ENCODE measurements around the gene ASB2.
A peak's percentile ranks its signal among the peaks of the same experiment; 100 is the strongest.

The ASB2 gene

DNA sequence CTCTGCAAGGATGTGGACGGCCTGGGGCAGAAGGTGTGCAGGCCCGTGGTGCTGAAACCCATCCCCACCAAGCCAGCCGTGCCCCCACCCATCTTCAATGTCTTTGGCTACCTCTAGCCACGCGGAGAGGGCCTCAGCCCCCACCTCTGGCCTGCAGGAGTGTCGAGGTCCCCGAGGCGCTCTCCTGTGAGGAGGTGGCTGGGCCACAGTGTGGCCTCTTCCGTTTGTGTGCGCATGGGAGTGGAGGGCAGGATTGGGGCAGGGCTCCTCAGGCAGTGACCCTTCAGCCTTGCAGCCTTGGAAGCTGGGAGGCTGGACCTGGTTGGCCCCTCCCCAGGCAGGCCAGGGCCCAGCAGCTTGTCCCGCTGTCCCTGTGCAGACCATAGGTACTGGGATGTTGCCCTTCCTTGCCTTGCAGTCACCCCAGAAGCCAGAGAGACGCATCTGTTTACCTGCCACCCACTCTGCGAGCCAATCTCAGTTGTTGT lies 47.3 kb downstream of the ASB2 start:
- no peak for DNase-seq (ENCODE audit: low read depth)

DNA sequence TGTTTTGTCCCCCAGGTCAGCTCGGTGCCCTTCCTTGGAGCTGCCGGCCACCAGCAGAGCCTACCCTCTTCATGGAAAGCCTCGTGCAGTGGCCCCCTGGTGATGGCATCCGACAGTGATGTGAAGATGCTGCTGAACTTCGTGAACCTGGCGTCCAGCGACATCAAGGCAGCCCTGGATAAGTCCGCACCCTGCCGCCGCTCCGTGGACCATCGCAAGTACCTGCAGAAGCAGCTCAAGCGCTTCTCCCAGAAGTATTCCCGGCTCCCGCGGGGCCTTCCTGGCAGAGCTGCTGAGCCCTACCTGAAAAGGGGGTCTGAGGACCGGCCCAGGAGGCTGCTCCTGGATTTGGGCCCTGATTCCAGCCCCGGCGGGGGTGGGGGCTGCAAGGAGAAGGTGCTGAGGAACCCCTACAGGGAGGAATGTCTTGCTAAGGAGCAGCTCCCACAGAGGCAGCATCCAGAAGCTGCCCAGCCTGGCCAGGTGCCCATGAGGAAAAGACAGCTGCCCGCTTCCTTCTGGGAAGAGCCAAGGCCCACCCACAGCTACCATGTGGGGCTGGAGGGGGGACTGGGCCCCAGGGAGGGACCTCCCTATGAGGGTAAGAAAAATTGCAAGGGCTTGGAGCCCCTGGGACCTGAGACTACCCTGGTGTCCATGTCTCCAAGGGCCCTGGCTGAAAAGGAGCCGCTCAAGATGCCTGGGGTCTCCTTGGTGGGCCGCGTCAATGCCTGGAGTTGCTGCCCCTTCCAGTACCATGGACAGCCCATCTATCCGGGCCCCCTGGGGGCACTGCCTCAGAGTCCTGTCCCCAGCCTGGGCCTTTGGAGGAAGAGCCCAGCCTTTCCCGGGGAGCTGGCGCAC lies 48.0 kb downstream of the ASB2 start:
- DNase-seq (ENCODE audit: low read depth), result no peak

DNA sequence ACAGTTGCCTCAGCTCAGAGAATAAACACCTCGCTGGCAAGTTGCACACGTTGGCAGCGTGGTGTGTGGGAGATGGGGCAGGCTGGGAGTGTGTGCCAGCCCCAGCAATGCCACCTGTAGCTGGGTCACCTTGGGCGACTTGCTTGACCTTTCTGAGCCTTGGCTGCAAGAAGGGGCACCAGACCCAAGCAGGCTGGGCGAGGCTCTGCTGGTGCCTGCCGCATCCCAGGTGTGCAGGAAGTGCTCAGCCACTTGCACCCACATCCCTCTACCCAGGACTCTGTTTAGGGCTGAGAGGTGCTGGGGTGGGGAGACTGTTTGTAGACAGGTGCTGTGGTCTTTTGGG lies 48.6 kb downstream of the ASB2 start:
- no peak for DNase-seq (ENCODE audit: low read depth)

DNA sequence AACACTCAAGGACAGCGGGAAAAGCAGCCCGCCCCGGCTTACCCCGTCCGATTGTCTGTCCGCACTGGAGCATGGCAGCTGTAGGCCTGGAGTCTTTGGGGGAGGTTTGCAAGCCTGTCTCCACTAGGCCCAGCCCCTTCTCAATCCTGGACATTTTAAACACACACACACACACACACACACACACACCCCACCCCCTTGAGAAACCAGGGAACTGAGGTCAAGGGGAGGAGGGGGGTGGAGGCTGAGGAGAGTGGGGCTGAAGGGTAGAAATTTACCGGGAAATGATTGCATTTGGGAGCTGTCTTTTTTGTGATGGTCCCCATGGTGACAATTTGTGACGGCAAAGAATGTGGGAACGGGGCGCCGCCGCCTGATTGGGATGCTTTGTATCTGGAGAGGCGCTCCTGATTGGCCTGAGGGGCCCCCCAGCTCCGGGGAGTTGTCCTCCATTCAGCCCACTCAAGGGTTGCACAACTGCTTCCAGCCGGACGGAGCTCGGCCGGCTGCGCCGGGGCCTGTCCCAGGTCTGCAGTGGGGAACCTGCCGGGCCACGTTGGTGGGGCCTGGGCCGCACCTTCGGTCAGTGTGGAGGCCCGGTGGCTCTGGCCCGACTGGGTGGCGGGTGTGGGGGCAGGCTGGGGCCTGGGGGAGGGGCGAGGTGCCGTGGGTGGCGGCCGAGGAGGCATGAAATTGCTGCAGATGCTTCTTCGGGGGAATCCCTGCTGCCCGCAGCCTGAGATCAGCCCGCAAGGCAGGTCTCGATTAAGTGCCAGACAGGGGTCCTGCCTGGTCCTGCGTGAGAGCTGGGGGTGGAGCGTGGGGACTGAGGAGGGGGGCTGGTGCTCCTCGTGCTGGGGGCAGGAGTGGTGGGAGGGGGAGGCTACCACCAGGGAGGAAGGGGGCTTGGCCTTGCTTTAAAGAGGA lies 49.2 kb downstream of the ASB2 start, which contains the start of gene FAM181A:
Gene FAM181A, plus strand, starts transcription at position 472 of the 927 bp plus-strand sequence. CDS start 942 bp downstream, outside the sequence.
- DNase-seq (ENCODE audit: low read depth), result no peak

DNA sequence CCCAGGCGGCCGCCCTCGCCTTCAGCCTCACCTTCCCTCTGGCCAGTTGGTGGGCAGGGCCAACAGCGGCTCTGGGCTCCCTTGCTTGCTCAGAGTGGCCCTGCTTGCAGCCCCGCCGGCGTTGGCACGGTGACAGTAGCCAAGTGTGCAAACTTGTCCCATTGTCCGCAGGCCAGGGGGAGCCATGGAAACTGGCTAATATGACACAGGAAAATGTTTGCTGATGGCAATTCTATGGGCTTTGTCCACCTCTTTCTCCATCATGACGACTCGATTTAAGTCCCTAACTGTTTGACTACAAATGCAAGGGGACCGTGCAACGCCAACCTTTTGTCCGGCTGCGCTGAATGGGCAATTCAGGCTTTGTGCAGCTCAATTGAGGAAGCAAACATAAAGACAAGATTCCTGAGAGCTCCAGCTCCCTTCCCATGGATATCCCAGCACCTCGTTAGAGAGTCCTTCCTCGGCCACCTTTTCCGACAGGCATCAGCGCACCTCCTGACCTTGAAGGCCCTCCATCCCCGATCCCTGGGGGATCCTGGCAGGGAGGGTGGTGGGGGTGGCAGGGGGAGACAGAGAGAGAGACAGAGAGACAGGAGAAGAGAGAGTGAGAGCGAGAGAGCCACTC lies 50.0 kb downstream of the ASB2 start:
- no peak for DNase-seq (ENCODE audit: low read depth)

DNA sequence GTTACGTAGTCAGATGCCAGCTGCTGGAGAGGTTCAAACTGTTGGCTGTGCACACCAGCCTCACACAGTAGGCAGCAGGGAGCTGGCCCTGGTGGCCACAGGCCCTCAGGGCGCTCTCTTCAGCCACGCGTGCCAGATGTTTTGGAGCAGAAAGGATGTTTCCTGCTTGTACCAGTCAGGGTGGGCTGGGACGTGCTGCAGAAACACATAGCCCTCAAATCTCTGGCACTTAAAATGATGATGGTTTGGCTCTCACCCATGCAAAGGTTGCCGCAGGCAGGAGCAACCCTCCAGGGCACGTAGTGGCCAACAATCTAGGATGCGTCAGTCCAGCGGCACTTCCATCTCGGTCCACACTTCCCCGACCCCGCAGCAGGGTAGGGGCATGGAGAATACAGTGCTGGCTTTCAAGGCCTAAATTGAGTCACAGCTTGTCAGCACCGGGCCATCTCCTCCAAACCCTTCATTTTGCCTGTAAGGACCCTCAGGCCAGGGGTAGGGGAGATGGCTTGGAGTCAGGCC lies 50.9 kb downstream of the ASB2 start:
- no peak for DNase-seq (ENCODE audit: low read depth)

DNA sequence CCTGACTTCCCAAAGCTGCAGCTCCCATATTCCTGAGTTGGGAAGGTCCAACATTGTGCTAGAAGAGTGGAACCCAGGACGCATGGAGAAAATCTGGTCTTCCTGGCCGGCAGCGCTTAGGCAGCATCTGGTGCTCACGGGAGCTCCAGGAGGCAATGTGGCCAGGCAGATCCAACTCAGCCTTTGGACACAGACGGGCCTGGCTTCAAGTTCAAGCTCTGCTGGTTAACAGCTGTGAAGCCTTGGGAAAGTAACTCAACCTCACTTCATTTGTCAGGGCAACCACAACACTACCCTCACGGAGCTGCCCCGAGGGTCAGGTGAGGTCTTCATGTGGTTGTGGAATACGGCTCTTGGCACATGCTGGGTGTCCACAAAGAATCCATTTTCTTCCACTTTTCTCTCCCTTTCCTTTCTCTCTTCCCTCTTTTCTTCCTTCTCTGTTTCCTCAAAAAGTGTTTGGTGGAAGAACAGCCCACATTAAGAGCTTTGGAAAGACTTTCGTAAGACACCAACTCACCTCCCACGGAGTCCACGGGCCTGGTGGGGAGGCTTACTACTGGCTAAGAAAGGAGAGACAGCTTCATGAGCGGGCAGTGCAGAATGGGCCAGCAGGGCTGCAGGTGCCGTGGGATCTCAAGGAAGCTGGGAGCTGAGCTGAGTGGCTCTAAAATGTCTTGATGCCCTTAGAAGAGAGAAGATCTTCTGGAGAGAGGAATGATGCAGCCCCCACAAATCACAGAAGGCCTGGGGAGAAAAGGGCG lies 51.6 kb downstream of the ASB2 start:
- DNase-seq (ENCODE audit: low read depth), result no peak

DNA sequence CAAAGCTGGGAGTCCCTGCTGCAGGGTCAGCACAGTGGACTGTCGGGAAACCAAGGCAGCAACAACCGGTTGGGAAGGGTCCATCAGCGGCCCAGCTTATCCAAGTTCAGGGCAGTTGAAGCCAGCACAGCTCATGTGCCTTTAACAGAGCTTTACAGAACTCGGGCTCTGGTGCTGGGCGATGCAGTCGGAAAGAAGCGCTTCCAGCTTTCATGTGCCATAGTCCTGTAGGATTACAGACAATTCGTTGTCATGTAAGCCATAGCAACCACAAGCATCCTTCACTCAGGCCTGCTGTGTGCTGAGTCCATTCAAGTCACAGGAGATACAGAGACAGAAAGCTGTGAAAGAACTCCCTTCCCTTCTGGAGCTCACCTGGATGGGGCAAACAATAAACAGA lies 52.7 kb downstream of the ASB2 start:
- no peak for DNase-seq (ENCODE audit: low read depth)

DNA sequence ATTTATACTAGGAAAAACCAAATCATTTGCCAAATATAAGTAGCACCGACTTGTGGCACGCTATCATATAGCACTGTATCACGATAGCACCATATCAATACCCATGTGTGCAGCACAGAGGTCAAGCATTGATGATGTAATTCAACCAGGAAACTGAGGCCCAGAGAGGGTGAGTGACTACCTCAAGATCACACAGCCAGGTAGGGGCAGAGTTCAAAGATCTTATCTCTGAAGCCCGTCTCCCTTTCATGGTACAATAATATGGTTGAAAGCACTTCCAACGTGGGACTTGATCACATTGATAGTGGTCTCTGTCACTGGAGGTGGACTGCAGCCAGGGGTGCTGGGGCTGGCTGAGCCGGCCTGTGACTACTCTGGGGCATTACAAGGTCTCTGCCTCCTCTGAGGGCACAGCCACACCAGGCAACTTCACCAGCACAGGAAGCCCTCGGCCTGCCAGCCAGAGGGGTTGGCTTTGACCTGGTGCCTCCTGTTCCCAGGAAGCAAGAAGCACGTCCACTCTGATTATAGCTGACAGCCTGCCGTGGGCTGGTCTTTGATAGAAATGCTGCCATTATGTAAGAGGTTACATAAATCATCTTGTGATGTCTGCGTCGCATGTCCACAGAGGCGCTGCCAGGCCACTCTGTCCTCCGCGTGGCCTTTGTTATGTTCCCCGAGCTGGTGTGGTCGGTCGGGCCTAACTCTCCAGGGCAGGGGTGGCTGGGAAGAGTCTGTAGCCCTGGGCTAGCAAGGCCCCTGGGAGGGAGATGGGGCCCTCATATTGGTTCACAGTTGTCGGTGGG lies 55.2 kb downstream of the ASB2 start:
- DNase-seq (ENCODE audit: low read depth), result no peak

DNA sequence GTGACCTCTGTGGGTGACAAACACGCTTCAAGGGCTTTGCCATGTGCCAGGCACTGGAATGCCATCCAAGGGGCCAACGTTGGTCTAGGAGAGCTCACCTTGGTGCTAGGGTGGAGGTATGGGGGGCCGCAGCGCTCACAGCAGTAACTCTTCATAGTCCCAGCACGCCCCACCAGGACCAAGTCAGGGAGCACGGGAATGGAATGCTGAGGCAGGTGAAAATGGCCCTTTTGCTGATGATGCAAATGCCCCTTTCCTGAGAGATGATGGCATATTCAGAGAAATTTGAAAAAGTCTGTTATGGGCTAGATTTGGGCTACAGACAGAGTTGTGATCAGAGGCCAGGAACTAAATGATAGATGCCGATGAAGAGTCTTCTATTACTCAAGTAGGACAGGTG lies 59.2 kb downstream of the ASB2 start:
- no peak for DNase-seq (ENCODE audit: low read depth)

DNA sequence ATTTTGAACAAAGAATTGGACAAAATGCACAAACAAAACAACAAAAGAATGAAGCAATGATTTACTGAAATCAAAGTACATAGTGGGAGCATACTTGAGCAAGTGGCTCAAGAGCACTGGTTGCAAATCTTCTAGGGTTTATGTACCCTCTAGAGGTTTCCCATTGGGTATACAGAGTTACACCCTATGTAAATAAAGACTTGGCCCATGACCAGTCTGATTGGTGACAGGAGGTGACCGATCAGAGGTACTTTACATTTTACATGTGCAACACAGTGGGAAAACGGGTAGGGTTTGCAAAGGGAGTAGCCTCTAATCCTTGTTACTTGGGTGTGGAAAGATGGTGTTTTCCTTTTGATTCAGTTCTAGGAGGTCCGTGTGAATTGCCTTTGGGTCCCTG lies 59.9 kb downstream of the ASB2 start:
- DNase-seq (ENCODE audit: low read depth), result no peak

DNA sequence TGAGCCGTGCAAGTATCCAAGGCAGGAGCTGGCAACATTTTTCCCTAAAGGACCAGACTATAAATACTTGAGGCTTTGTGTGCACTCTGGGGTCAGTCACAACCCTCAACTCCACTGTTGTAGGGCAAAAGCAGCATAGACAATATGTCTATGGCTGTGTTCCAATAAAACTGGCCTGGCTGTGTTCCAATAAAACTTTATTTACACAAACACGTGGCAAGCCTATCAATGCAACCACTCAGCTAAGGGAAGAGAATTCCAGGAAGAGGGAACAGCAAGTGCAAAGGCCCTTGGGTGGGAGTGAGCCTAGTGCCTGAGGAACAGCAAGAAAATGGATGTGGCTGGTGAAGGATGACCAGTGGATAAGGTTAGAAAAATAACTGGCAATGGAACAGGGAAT lies 60.6 kb downstream of the ASB2 start:
- no peak for DNase-seq (ENCODE audit: low read depth)

DNA sequence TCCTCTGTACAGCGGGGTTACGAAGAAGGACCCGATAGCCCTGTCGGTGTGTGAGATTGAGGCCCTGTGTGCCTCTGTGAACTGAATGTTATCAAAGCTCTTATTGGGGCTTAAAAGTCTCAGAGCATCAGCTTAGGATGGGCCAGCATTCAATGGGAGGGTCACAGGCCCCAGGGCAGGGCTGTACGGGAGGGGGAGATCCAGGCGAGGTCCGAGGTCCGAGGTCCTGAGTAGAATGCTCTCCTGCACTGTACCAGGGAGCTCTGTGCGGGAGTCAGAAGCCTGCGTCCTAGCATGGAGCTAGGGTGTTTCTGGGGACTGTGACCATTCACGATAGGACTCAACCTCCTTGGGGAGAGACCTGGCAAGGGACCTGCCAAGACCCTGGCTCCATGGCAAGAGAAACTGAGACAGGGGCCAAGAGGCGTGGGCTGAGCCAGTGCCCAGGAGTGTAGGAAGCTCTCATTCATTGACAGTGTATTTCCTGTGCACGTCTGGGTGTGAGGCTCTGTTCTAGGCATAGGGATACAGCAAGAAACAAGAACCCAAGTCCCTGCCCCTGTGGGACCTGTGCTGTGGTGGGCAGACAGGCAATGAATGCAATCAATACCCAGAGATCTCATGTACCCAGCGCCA lies 61.2 kb downstream of the ASB2 start:
- DNase-seq (ENCODE audit: low read depth), result no peak

DNA sequence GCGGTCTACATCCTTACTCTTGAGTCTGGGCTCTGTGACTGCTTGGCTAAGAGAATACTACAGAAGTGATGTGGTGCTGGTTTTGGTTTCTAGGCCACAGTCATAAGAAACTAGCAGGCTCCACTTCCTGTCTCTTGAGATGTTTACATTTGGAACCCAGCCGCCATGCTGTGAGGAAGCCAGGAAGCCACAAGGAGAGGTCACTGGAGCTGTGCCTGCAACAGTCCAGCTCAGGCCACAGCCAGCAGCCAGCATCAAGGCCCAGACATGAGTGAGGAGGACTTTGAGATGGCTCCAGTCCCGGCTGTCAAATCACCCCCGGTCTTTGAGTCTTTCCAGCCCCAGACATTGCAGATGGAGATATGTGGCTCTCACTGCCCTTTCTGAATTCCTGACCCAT lies 62.1 kb downstream of the ASB2 start:
- no peak for DNase-seq (ENCODE audit: low read depth)

DNA sequence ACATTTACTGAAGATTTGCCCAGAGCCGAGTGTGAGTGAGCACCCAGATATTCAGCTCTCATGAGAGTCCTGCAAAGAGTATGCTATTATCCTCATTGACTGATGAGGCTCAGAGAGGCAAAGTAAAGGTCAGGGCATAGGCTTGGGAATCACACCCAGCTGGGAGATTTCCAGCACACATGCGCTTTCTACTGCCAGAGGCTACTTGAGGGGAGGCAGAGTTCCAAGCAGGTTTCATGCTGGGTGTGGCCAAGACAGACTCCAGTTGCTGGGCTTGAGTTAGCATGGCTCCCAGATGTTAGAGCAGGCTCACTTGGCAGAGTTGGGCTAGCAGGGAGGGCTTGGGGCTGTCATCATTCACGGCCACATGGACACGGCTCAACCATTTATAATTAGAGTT lies 63.6 kb downstream of the ASB2 start:
- no peak for DNase-seq (ENCODE audit: low read depth)

DNA sequence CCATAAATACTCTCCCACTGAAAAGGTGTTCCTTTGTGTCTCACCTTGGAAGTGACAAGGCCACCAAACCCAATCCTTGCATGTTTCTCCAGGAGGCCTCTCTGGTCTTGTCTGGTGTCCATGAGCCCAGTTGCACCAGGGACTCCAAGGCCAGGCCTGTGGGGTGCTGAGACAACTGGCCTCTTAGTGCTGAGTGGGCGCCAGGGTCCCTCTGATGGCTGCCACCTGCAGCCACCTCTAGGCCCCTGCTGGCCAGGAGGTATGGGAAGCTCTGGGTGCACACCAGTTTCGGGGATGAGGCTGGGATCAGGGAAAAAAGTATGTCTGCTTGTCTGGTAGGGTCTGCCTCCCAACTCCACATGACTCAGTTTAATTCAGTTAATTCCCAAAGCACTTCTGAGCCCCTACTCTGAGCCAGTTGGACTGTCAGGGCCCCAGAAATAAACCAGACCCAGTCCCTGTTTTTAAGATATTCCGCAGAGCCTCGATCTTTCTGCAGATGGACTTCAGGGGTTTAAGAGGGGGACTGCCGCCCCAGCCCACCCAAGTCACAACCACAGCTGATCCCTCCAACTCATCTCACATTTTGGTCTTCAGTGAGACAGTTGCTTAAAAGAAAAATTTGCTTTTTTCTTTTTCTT lies 64.3 kb downstream of the ASB2 start:
- no peak for DNase-seq (ENCODE audit: low read depth)

DNA sequence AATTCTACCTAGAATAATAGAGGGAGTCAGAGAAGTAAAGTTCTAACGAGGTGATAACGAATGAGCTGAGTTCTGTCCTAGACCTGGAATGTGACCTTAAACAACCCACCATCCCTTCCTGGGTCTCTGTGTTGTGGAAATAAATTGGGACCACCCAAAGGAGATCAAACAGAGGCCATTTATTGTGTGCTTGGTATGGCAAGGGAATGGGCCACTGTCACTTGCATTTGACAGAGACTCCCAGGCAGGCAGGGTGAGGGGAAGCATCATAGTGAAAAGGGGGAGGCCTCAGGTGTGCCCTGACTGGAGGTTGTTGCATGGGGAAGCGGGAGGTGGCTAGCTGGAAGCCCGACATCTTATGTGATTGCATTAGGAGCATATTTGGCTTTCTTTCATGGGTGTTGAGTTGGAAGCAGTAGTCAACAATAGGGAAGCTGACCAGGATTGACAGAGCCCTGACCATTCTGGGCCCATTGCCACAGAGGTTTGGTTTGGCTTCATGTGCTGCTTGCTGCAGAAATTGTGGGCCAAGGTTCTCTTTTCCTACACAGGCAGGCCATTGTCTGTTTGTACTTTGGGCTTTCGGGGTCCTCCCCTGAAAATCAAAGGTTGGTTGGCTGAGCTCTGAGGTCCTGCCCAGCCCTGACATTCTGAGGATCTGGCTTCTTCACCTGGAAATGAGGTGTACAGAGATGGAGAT lies 66.8 kb downstream of the ASB2 start:
- no peak for DNase-seq (ENCODE audit: low read depth)

DNA sequence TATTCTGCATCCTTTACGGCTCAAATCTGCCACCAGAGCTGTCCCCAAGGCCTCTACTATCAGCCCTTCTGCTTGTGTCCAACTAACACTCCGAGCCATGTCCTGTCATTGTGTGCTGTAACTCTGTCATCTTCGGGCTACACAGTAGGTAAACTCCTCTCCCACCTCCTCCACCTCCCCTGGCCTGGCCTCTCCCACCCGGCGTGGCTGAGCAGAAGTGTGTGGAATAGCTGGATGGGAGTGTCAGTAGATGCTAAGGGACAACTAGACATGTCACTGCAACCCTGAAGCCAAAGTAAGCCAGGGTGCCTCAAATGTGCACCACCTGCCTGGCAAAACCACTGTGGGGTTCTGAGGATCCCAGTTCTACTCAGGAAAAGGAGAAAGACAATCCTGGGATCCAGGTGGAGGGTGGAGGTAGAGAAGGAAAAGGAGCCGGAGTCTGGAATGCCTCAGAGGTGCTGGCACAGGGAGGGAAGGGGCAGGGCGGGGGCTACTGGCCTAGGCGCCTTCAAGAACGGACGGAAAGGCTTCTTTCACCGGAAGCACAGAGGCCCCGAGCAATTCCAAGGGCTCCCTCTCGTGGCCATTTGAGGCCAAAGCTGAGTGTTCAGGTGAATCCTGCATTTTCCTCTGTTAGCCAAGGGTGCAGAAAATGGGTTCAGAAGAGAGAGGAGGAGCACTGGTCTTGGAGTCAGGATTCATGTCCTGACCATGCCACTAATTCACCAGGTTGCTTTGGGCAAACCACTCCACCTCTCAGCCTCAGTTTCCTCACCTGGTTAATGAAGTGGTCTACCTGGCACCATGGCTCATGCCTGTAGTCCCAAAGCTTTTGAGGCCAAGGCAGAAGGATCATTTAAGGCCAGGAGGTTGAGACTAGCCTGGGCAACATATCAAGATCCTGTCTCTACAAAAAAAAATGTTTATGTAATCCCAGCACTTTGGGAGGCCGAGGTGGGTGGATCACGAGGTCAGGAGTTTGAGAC lies 69.7 kb downstream of the ASB2 start:
- peak; percentile 9 for DNase-seq (ENCODE audit: low read depth)

Measured in amniotic epithelial cell (primary cell).